H9 (cell line): ENCODE measurements around the gene KCNIP4. TPM values are rescaled to one million over a fixed set of nuclear protein-coding genes. Genes with fewer than 3 reads are reported as not detected.

ENCODE experiments used
- DNase-seq: peaks from one replicate; pipeline ENCODE4 v3.0.0-alpha.2; 2017
- H2AFZ ChIP-seq: one replicate; pipeline ENCODE4 v1.6.1; 2013; ENCODE audit warnings: mild to moderate bottlenecking, low read length, control low read depth, moderate library complexity
- H2AK5ac ChIP-seq: 2 replicates; pipeline ENCODE4 v1.6.1; 2013; ENCODE audit warnings: low read length, control low read depth, mixed read lengths; ENCODE audit not compliant: insufficient read length
- H2BK120ac ChIP-seq: one replicate; pipeline ENCODE4 v1.6.1; 2013; ENCODE audit warnings: low read depth, mild to moderate bottlenecking, low read length, control low read depth, inconsistent platforms; ENCODE audit not compliant: poor library complexity, severe bottlenecking
- H2BK12ac ChIP-seq: 2 replicates; pipeline ENCODE4 v1.6.1; 2013; ENCODE audit warnings: low read length, control low read depth, mixed read lengths, low read depth; ENCODE audit not compliant: insufficient read length
- H2BK15ac ChIP-seq: 2 replicates; pipeline ENCODE4 v1.6.1; 2013; ENCODE audit warnings: low read depth, low read length, control low read depth
- H2BK20ac ChIP-seq: one replicate; pipeline ENCODE4 v1.6.1; 2013; ENCODE audit warnings: low read depth, mild to moderate bottlenecking, low read length, control low read depth, inconsistent platforms; ENCODE audit not compliant: poor library complexity, severe bottlenecking
- H2BK5ac ChIP-seq: 2 replicates; pipeline ENCODE4 v1.6.1; 2013; ENCODE audit warnings: low read length, control low read depth, mixed read lengths; ENCODE audit not compliant: insufficient read length
- H3K14ac ChIP-seq: 2 replicates; pipeline ENCODE4 v1.6.1; 2013; ENCODE audit warnings: low read length, control low read depth; ENCODE audit not compliant: insufficient read depth
- H3K18ac ChIP-seq: 2 replicates; pipeline ENCODE4 v1.6.1; 2013; ENCODE audit warnings: low read depth, mild to moderate bottlenecking, mixed read lengths, low read length, control low read depth; ENCODE audit not compliant: insufficient read length
- H3K23ac ChIP-seq: 2 replicates; pipeline ENCODE4 v1.6.1; 2013; ENCODE audit warnings: low read length, control low read depth, mixed read lengths, low read depth; ENCODE audit not compliant: insufficient read length
- H3K23me2 ChIP-seq: 2 replicates; pipeline ENCODE4 v1.6.1; 2013; ENCODE audit warnings: low read depth, mild to moderate bottlenecking, mixed read lengths, low read length, control low read depth; ENCODE audit not compliant: insufficient read length, poor library complexity, severe bottlenecking
- H3K27ac ChIP-seq: 2 replicates; pipeline ENCODE4 v1.5.1; 2013; ENCODE audit warnings: low read length, control low read depth, mixed read lengths, low read depth; ENCODE audit not compliant: insufficient read length
- H3K27me3 ChIP-seq: 2 replicates; pipeline ENCODE4 v1.6.1; 2013; ENCODE audit warnings: low read length, control low read depth, inconsistent platforms; ENCODE audit not compliant: insufficient read depth
- H3K4ac ChIP-seq: 2 replicates; pipeline ENCODE4 v1.6.1; 2013; ENCODE audit warnings: low read depth, mild to moderate bottlenecking, control low read depth, inconsistent platforms, low read length, moderate library complexity
- H3K4me1 ChIP-seq: 2 replicates; pipeline ENCODE4 v1.6.1; 2013; ENCODE audit warnings: low read length, control low read depth, inconsistent platforms; ENCODE audit not compliant: insufficient read depth
- H3K4me2 ChIP-seq: 2 replicates; pipeline ENCODE4 v1.6.1; 2013; ENCODE audit warnings: low read length, control low read depth, mixed read lengths; ENCODE audit not compliant: insufficient read length, insufficient read depth
- H3K56ac ChIP-seq: 2 replicates; pipeline ENCODE4 v1.6.1; 2013; ENCODE audit warnings: low read depth, mild to moderate bottlenecking, mixed read lengths, low read length, control low read depth; ENCODE audit not compliant: insufficient read length
- H3K79me1 ChIP-seq: 2 replicates; pipeline ENCODE4 v1.6.1; 2013; ENCODE audit warnings: low read depth, mild to moderate bottlenecking, moderate library complexity, low read length, control low read depth, inconsistent platforms; ENCODE audit not compliant: insufficient read depth, poor library complexity, severe bottlenecking
- H3K79me2 ChIP-seq: 2 replicates; pipeline ENCODE4 v1.6.1; 2013; ENCODE audit warnings: low read length, control low read depth, inconsistent platforms; ENCODE audit not compliant: insufficient read depth
- H3K9ac ChIP-seq: 2 replicates; pipeline ENCODE4 v1.6.1; 2013; ENCODE audit warnings: low read length, control low read depth, mixed read lengths; ENCODE audit not compliant: insufficient read length; ENCODE audit errors: extremely low read depth
- H3K9me3 ChIP-seq: one replicate; pipeline ENCODE4 v1.6.1; 2013; ENCODE audit warnings: low read depth, low read length, inconsistent platforms; ENCODE audit not compliant: control insufficient read depth
- H3T11ph ChIP-seq: one replicate; pipeline ENCODE4 v1.6.1; 2013; ENCODE audit warnings: mild to moderate bottlenecking, low read length, control low read depth, inconsistent platforms
- H4K20me1 ChIP-seq: one replicate; pipeline ENCODE4 v1.6.1; 2013; ENCODE audit not compliant: control insufficient read depth, insufficient read length, insufficient read depth
- H4K5ac ChIP-seq: 2 replicates; pipeline ENCODE4 v1.6.1; 2013; ENCODE audit warnings: low read depth, mild to moderate bottlenecking, mixed read lengths, low read length, control low read depth; ENCODE audit not compliant: insufficient read length
- H4K8ac ChIP-seq: replicated peaks from 2 replicates; pipeline ENCODE4 v1.6.1; 2013; ENCODE audit warnings: low read length, control low read depth, mixed read lengths, low read depth; ENCODE audit not compliant: insufficient read length
- H4K91ac ChIP-seq: 2 replicates; pipeline ENCODE4 v1.6.1; 2013; ENCODE audit warnings: low read depth, mild to moderate bottlenecking, moderate library complexity, mixed read lengths, low read length, control low read depth; ENCODE audit not compliant: insufficient read length
- H3K27ac Mint-ChIP-seq, 3 experiments: 2 replicates in 2 of 3; 3 replicates in 1 of 3; pipeline ENCODE4 v1.8.0; 2020 to 2021; ENCODE audit warnings: mixed read lengths in 3 of 3, mild to moderate bottlenecking in 1 of 3, moderate library complexity in 1 of 3
- H3K27me3 Mint-ChIP-seq: 2 replicates; pipeline ENCODE4 v1.8.0; 2021; ENCODE audit warnings: low read depth, mild to moderate bottlenecking, moderate library complexity, mixed read lengths
- H3K36me3 Mint-ChIP-seq, 3 experiments: 2 replicates in 2 of 3; 3 replicates in 1 of 3; pipeline ENCODE4 v1.8.0; 2020 to 2021; ENCODE audit warnings: low read depth in 3 of 3, mixed read lengths in 3 of 3; ENCODE audit not compliant: insufficient read depth in 1 of 3
- H3K4me1 Mint-ChIP-seq, 2 experiments: 2 replicates each; pipeline ENCODE4 v1.8.0; 2020; ENCODE audit warnings: mixed read lengths in 2 of 2
- H3K4me3 Mint-ChIP-seq, 2 experiments: 2 replicates in 1 of 2; 3 replicates in 1 of 2; pipeline ENCODE4 v1.8.0; 2020 to 2021; ENCODE audit warnings: mild to moderate bottlenecking in 2 of 2, mixed read lengths in 2 of 2, moderate library complexity in 1 of 2
- H3K9me3 Mint-ChIP-seq, 2 experiments: 2 replicates in 1 of 2; 3 replicates in 1 of 2; pipeline ENCODE4 v1.8.0; 2020; ENCODE audit warnings: mild to moderate bottlenecking in 2 of 2, mixed read lengths in 2 of 2, moderate library complexity in 1 of 2
- CTCF ChIP-seq: fragments of 200-600 bp; sonication (generic); conservative IDR thresholded peaks from 3 replicates; pipeline ENCODE4 v1.8.0; 2021; ENCODE audit warnings: antibody characterized with exemption, mild to moderate bottlenecking
- WGBS: extraction: QIAGEN DNeasy Blood & Tissue Kit; methylation state at CpG from one replicate; pipeline ENCODE4 v1.1.7; 2013; ENCODE audit warnings: missing lambda C conversion rate, low lambda C conversion rate, mixed read lengths; ENCODE audit not compliant: insufficient read length; ENCODE audit errors: extremely low coverage; 5-methylcytosine and 5-hydroxymethylcytosine counted together
- total RNA-seq: library from RNA; stranded (reverse); gene quantifications from 2 replicates; pipeline ENCODE4 v1.2.1, GENCODE V29; 2021

The KCNIP4 gene
- total RNA-seq, 1 experiment from 2014 or later = not detected

GRCh38 chr4:21415728-21416127 lies 532.8 kb downstream of the KCNIP4 start:
- no peak for TF ChIP-seq CTCF
- Histone ChIP-seq H3T11ph (no peak overlapping the region), H2BK5ac (no peak overlapping the region), H4K91ac (no peak overlapping the region), H3K9ac (no peak overlapping the region), H2AK5ac (no peak overlapping the region), H3K27ac (no peak overlapping the region), H3K79me2 (no peaks in the 10 kb centered on the region), H3K4ac (no peak overlapping the region), H3K4me1 (no peaks in the 10 kb centered on the region), H2AFZ (no peak overlapping the region), H3K27me3 (no peaks in the 10 kb centered on the region), H2BK12ac (no peak overlapping the region), H4K8ac (no peak overlapping the region), H3K4me2 (no peak overlapping the region), H3K23me2 (no peaks in the 10 kb centered on the region), H3K14ac (no peak overlapping the region), H3K23ac (no peak overlapping the region), H3K18ac (no peak overlapping the region), H4K5ac (no peak overlapping the region), H4K20me1 (no peaks in the 10 kb centered on the region), H2BK20ac (no peak overlapping the region), H3K9me3 (no peaks in the 10 kb centered on the region), H3K79me1 (no peaks in the 10 kb centered on the region), H2BK15ac (no peak overlapping the region), H2BK120ac (no peak overlapping the region), H3K56ac (no peak overlapping the region)
- Mint-ChIP-seq H3K9me3 (no peaks in the 10 kb centered on the region), H3K4me1 (no peaks in the 10 kb centered on the region), H3K4me3 (no peak overlapping the region), H3K36me3 (no peaks in the 10 kb centered on the region), H3K27ac (no peak overlapping the region), H3K27me3 (peaks cover 1% of the 10 kb centered on the region)
- no peak for DNase-seq
- no CpG with 5 or more reads among the region's 4 CpGs for WGBS
